Activated T-helper 2 cell treated with anti-CD3 and anti-CD28 coated beads, Interferon-gamma antibody, Interleukin-2, Interleukin-4, amounts not matched to agents 10 μg/mL and 5 μg/mL and 100 μg/mL, durations not matched to agents 14 hours and 24 hours and 36 hours (primary cell): ENCODE measurements around the gene OSER1. TPM values are rescaled to one million over a fixed set of nuclear protein-coding genes. Genes with fewer than 3 reads are reported as not detected.

Experiments
- DNase-seq: peaks from one replicate; pipeline ENCODE4 v3.0.0; 2021; ENCODE audit warnings: low spot score
- H3K27ac Mint-ChIP-seq: one replicate; pipeline ENCODE4 v1.8.0; 2021; ENCODE audit warnings: mixed read lengths
- H3K27me3 Mint-ChIP-seq: one replicate; pipeline ENCODE4 v1.8.0; 2021; ENCODE audit warnings: low read depth, mixed read lengths
- H3K36me3 Mint-ChIP-seq: one replicate; pipeline ENCODE4 v1.8.0; 2021; ENCODE audit warnings: low read depth, mixed read lengths
- H3K4me1 Mint-ChIP-seq: one replicate; pipeline ENCODE4 v1.8.0; 2021; ENCODE audit warnings: low read depth, mixed read lengths
- H3K4me3 Mint-ChIP-seq: one replicate; pipeline ENCODE4 v1.8.0; 2021; ENCODE audit warnings: low read depth, mild to moderate bottlenecking, moderate library complexity, mixed read lengths
- H3K9me3 Mint-ChIP-seq: one replicate; pipeline ENCODE4 v1.8.0; 2021; ENCODE audit warnings: mixed read lengths
- intact Hi-C: fragments of 100-400 bp; cut with micrococcal nuclease; formaldehyde crosslinking; loops from one replicate; pipeline ENCODE4 v1.15.1; 2023
- total RNA-seq: library from RNA; stranded (reverse); gene quantifications from 2 replicates; pipeline ENCODE4 v1.2.3, GENCODE V29; 2022

The OSER1 gene
- total RNA-seq, 1 donor from 2014 or later, result 22.4 TPM

DNA sequence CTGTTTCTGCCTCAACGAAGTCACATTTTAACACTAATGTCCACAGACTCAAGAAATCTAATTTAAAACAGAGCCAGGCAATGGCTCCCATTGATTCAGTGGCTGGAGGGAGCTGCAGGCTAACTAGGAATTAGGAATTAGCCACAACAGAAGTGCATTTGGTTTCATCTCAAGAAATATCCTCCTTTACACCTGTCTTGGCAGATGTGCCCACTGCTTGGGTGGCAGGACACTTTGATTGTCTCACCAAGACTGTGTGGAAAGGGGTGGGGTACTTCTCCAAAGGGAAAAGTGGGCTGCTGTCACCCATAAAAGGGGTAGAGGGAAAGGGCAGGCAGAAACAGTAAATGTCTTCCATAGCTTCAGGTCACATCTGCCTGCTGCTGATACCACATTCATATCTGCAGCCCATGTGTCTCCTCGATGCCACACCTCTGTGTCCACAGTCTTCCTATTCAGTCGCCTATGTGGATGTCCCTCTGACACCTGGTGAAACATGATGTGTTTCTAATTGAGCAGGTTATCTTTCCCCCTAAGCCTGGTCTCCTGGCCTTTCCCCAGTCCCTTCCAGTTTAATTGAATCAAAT lies 10.9 kb upstream of the OSER1 start:
- DNase-seq, result no peak
- Mint-ChIP-seq H3K4me3 (no peak overlapping the region), H3K4me1 (peaks cover 32% of the 10 kb centered on the region), H3K27me3 (no peaks in the 10 kb centered on the region), H3K27ac (no peak overlapping the region), H3K36me3 (no peaks in the 10 kb centered on the region), H3K9me3 (no peaks in the 10 kb centered on the region)
- intact Hi-C loops, result no loop called here

DNA sequence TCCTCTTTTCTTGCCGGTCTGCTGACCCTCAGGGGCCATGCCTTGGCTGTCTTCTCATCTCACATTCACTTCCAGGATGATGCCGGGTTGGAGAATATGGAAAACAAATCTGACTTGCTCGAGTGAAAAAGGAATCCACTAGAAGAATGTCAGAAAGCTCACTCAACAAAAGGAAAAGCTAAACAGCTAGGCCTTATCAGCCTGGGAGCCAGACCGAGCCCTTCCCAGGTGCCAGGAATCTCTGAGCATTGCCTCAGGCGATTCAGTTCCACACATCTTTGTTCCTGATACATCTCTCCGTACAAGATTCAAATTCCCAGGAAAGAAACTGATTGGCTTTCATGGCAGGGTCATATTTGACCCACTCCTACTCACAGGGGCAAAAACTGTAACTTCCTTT lies 9.2 kb upstream of the OSER1 start:
- Mint-ChIP-seq H3K4me3 (no peak overlapping the region), H3K9me3 (no peaks in the 10 kb centered on the region), H3K27me3 (no peaks in the 10 kb centered on the region), H3K4me1 (peaks cover 45% of the 10 kb centered on the region), H3K27ac (no peak overlapping the region), H3K36me3 (no peaks in the 10 kb centered on the region)
- intact Hi-C loops, result loop anchor here (5.0 to 10.0 kb wide), 4 partner anchors 245 to 515 kb away; no protein-coding TSS in a partner anchor
- no peak for DNase-seq

DNA sequence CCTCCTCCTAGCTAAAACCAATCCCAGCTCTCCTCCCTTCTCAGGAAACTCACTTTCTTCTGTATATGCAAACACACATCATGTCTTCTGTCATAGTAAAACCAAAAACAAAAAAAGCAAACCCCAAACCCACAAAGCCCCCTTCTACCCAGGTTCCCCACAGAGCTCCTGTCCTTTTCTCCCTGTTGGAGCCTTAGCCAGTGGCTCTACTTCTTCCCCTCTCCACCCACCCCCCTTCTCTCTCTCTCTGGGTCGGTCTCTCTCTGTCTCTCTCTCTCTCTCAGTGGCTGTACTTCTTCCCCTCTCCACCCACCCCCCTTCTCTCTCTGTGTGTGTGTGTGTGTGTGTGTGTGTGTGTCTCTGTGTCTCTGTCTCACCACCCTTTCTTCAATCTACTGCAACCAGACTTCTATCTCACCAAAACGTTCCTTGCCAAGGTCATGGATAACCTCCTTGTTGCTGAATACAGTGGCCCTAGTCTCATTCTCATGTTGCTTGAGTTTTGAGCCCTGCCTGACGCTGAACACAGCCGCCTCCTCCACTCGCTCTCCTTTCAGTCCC lies 8.7 kb upstream of the OSER1 start:
- H3K27ac Mint-ChIP-seq, result peak overlapping the region; percentile 63
- peak overlapping the region; percentile 45 for H3K4me3 Mint-ChIP-seq
- H3K36me3 Mint-ChIP-seq, result no peaks in the 10 kb centered on the region
- intact Hi-C loops, result loop anchor here (5.0 to 10.0 kb wide), 4 partner anchors 246 to 516 kb away; no protein-coding TSS in a partner anchor
- H3K27me3 Mint-ChIP-seq, result no peaks in the 10 kb centered on the region
- peaks cover 45% of the 10 kb centered on the region for H3K4me1 Mint-ChIP-seq
- DNase-seq, result no peak
- no peaks in the 10 kb centered on the region for H3K9me3 Mint-ChIP-seq

DNA sequence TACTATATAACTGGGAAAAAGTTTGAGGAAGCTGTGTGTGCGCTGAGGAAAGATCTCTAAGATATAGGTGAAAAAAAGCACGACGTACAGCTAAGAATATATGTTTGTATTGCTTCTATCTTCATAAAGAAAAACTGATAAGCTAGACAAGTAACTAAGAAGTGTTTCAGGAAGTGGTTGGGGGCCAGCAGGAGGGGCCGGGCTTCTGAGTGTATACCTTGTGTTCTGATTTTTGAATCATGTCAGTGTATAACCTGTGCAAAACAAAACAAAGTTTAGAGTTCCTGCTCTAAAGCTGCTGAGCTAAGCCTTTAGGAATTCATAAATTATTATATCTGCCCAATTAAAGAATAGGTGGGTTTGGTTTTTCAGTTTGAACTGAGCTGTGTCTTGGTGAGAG lies 7.9 kb upstream of the OSER1 start:
- DNase-seq, result peak; percentile 41
- Mint-ChIP-seq H3K27ac (peak overlapping the region; percentile 29), H3K4me3 (peak overlapping the region; percentile 81), H3K4me1 (peaks cover 45% of the 10 kb centered on the region), H3K36me3 (no peaks in the 10 kb centered on the region), H3K9me3 (no peaks in the 10 kb centered on the region), H3K27me3 (no peaks in the 10 kb centered on the region)
- intact Hi-C loops, result loop anchor here (5.0 to 10.0 kb wide), 4 partner anchors 246 to 516 kb away; no protein-coding TSS in a partner anchor

DNA sequence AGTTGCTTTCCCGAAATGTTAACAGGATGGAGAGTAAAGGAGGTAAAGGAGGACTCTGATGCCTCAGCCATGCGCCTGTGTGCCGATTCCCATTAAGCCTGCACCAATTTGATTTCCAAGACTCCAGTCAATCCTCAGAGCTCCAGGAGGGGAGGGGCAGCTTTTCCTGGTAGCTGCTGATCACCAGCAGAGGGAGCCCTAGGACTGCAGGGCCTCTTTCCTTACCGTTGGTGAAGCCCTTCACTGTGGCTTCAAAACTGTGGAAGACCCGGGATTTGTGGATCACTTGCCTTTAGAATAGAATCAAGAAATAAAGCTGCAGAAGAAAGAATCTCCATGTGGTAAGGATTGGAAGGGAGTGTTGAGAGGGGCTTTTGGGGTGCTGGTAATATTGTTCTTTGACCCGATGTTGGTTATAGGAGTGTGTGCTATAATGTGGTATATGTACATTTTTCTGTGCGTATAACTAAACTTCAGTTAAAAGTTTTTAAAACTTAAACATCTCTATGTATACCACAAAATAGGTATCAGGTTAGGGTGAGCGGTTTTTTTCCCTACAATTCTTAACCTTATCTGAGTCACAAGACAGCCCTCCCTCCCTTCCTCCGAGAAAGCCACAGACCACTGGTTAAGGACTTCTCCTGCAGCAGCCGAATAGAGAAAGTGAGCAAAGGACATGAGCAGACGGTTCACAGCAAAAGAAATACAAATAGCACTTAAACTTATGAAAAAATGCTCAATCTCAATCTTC lies 6.9 kb upstream of the OSER1 start:
- Mint-ChIP-seq H3K4me3 (peak overlapping the region; percentile 81), H3K4me1 (peaks cover 45% of the 10 kb centered on the region), H3K27me3 (no peaks in the 10 kb centered on the region), H3K36me3 (no peaks in the 10 kb centered on the region), H3K9me3 (no peaks in the 10 kb centered on the region), H3K27ac (peak overlapping the region; percentile 72)
- DNase-seq, result peak; percentile 58
- intact Hi-C loops, result loop anchor here (1.0 to 10.0 kb wide), 6 partner anchors 94 to 517 kb away; partner anchors contain the start of gene FITM2

DNA sequence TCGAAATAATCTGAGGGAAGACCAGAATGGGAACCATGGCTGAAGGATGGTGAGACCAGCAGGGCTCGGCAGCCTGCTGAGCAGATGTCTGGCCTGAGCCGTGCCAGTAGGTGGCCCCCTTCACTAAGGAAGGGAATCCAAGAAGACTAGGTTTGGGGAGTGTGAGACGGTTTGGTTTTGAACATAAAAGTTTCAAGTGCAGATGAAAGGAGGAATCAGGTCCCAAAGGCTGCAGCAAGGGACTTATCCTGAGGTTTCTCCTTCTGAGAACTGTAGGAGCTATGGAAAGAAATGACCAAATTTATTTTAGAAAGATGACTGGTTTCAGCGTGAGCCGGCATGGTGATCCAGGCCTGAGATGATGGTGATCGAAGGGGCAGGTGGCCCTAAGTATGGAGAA lies 4.6 kb upstream of the OSER1 start:
- no peaks in the 10 kb centered on the region for H3K9me3 Mint-ChIP-seq

DNA sequence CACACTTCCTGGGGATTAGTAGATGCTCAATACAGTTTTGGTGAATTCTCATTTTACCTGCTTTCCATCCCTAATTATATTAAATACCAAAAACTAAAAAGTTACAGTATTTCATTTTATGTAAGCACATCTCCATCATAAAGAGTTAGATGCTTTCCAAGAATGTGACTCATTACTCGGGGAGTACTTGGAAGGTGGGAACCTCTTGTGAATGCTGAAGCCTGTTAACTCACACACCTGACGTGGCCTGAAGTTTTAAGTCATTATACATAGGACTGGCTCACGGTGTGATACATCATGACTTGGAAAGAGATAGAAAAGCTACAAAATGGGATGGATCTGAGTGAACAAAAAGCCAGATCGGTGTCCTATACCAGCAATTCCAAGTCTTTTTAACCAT lies 2.2 kb upstream of the OSER1 start:
- intact Hi-C loops, result loop anchor here (10.0 kb wide), 3 partner anchors 252 to 522 kb away; no protein-coding TSS in a partner anchor
- no peak for DNase-seq
- H3K4me3 Mint-ChIP-seq, result no peak overlapping the region
- no peaks in the 10 kb centered on the region for H3K36me3 Mint-ChIP-seq
- peaks cover 56% of the 10 kb centered on the region for H3K4me1 Mint-ChIP-seq
- H3K9me3 Mint-ChIP-seq, result no peaks in the 10 kb centered on the region
- H3K27ac Mint-ChIP-seq, result no peak overlapping the region
- H3K27me3 Mint-ChIP-seq, result no peaks in the 10 kb centered on the region

More for the DNA sequence above, 4.6 kb upstream of the OSER1 start:
- Mint-ChIP-seq H3K4me1 (peaks cover 58% of the 10 kb centered on the region), H3K27ac (no peak overlapping the region), H3K4me3 (no peak overlapping the region), H3K36me3 (no peaks in the 10 kb centered on the region), H3K27me3 (no peaks in the 10 kb centered on the region)
- intact Hi-C loops, result loop anchor here (1.0 to 10.0 kb wide), 5 partner anchors 171 to 520 kb away; no protein-coding TSS in a partner anchor
- peak; percentile 64 for DNase-seq

DNA sequence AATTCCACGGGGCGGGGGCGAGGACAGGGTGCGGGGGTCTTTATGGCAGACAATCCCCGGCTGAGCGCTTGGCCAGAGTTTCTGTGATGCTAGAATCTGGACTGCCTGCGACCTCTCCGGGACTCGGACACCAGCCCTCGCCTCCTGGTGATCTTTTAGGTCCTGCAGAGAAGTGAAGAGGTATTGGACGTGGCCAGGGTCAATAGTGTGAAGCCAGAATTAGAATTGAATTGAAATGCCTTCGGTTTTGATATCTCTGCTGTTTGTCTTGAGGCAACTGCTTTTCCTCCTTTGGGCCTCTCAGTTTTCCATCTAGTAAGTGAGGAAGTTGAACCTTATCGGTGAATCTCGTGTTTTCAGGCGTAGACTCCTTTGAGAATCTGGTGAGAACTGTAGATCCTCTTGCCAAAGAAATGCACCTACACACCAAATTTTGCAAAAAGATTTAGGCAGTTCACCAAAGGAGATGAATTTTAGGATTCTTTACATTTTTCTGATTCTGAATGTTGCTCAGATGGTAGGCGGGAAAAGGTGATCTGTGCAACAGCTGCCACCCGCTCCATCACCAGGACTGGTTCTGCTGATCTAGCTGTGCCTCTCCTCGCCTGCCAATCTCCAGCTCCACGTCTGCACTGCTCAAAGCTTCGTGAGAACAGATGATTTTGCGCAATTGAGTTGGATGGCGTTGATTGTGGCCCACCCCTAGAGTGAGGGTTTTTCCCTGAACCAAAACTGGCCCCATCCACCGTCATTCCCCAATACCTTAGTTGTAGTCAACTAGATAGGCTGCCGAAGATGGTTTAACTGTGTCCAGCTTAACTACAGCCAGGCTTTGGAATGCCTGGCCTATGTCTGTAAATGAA lies 837 bp upstream of the OSER1 start:
- intact Hi-C loops, result loop anchor here (10.0 kb wide), 3 partner anchors 253 to 523 kb away; no protein-coding TSS in a partner anchor
- H3K4me1 Mint-ChIP-seq, result peaks cover 58% of the 10 kb centered on the region
- peak overlapping the region; percentile 90 for H3K27ac Mint-ChIP-seq
- peak overlapping the region; percentile 97 for H3K4me3 Mint-ChIP-seq
- no peaks in the 10 kb centered on the region for H3K9me3 Mint-ChIP-seq
- peaks cover 12% of the 10 kb centered on the region for H3K36me3 Mint-ChIP-seq
- H3K27me3 Mint-ChIP-seq, result no peaks in the 10 kb centered on the region
- DNase-seq, result no peak

DNA sequence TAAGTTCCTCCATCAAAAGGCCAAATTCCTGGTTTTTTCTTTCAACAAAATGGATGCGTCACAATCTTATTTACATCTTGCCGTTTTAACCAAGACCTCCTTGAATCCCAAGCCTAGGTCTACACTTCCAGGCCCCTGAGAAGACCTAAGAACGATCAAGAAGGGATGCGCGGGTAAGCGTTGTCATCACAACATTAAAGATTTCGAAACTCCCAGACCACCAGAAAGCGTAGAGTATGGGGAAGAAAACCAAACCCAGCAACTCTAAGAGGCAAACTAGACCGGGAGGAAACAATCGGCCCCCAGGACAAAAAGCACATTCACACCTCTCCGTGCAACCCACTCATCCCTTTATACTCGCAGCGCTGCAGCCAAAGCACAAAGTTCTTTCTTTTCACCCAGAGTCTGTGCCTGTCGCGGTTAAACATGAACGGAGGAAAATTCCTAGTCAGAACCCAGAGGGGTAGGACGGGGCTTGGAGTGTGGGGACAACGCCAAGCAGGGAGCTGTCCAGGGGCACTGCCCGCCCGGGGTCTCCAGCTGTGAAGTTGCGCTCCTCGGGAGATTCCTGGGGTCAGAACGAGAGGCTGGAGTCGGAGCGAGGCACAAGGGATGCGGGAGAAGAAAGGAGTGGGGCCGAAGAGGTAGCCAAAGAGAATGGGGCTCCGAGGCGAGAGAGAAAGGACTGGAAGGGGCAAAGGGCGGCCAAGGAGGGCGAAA lies 725 bp downstream of the OSER1 start:
- Mint-ChIP-seq H3K9me3 (no peaks in the 10 kb centered on the region), H3K27ac (peak overlapping the region; percentile 90), H3K27me3 (no peaks in the 10 kb centered on the region), H3K36me3 (peaks cover 18% of the 10 kb centered on the region), H3K4me3 (peak overlapping the region; percentile 97), H3K4me1 (peaks cover 47% of the 10 kb centered on the region)
- DNase-seq, result no peak
- intact Hi-C loops, result loop anchor here (10.0 kb wide), 3 partner anchors 255 to 525 kb away; no protein-coding TSS in a partner anchor

DNA sequence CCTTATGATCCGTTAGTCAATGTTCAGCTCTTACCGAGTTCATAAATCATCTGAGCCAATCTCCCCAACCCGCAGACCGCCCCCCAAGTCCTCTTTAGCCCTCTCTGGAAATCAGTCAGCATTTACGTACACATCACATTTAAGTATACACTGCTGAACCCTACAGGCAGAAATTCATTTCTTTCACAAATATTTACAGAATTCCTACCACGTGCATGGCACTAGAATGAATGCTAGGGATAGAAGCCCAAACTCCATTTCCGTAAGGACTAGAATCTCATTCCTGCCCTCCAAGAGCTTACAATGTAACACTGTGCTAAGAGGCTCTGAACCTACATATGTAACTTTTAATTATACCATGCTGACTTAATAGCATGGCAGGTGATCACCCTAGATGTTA lies 1.8 kb downstream of the OSER1 start:
- DNase-seq, result no peak
- H3K4me1 Mint-ChIP-seq, result peaks cover 51% of the 10 kb centered on the region
- intact Hi-C loops, result no loop called here
- no peaks in the 10 kb centered on the region for H3K9me3 Mint-ChIP-seq
- no peak overlapping the region for H3K27ac Mint-ChIP-seq
- peaks cover 22% of the 10 kb centered on the region for H3K36me3 Mint-ChIP-seq
- H3K27me3 Mint-ChIP-seq, result no peaks in the 10 kb centered on the region
- peak overlapping the region; percentile 97 for H3K4me3 Mint-ChIP-seq

DNA sequence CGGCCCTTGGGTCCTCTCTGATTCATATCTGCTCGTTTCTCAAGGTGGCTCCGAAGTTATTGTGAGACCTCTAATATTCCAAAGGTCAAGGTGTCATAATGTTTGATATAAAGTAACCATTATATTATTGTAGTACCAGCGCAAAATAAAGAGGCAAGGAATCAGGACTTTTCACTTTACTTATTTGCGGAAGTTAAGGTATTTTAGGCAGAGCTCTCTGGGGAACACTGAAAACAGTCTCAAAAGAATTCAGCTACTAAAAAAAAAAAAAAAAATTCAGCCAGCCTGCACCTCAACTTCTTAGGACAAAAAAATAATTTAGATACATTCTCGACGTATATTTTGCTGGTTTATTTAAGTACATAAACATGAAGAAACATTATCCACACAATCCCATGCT lies 2.4 kb downstream of the OSER1 start:
- DNase-seq, result no peak
- Mint-ChIP-seq H3K36me3 (peaks cover 28% of the 10 kb centered on the region), H3K9me3 (no peaks in the 10 kb centered on the region), H3K4me1 (peaks cover 54% of the 10 kb centered on the region), H3K27ac (no peak overlapping the region), H3K27me3 (no peaks in the 10 kb centered on the region), H3K4me3 (peak overlapping the region; percentile 97)
- intact Hi-C loops, result no loop called here
